Measurements from ENCODE around the gene ALAS1.

- TF ChIP-seq CTCF (IDR thresholded peaks at IDR 0.05) (no peak), POLR2AphosphoS5 (IDR thresholded peaks at IDR 0.05) (no peak)
Measured at GRCh38 chr3:52262447-52262846, 64.5 kb downstream of the ALAS1 start.

Data from transverse colon (tissue), 4 donors.